Measurements from ENCODE around the gene AZIN2. TPM values are rescaled to one million over a fixed set of nuclear protein-coding genes. Genes with fewer than 3 reads are reported as not detected.

Gene AZIN2
- total RNA-seq, result 2.7 and 3.6 TPM in 2 replicates

DNA sequence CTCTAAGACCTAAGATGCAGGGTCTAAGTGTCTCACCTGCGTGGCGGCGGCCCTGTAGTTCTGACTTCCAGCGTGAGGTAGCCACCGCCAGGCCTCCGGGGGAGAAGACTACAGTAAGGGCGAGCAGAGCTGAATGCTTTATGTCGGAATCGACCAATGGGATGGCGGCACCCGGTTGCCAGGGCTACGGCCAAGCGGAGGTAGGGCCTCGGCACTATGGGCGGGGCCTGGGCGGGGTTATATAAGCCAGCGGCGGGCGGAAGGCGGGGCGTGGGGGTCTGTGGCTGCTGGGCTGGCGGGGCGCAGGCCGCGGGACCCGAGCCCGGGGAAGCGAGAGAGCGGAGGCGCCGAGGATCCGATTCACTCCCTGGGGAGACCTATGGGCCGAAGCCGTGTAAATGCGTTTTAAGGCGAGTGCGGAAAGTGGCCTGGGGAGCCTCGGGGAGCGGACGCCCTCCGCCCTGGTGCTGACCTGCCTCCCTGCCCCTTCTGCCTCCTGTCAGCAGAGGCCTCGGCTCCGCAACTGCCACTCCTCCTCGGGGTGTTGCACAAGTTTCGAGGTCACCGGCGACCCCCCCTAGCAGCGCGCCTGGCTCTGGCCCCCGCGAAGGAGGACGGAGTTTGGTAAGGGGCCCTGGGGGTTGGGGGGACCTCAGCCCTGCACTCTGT lies at the start of gene AZIN2:
AZIN2 (plus strand) TSS at position 269 of the 669 bp plus-strand sequence. CDS start 1,097 bp downstream, outside the sequence.

DNA sequence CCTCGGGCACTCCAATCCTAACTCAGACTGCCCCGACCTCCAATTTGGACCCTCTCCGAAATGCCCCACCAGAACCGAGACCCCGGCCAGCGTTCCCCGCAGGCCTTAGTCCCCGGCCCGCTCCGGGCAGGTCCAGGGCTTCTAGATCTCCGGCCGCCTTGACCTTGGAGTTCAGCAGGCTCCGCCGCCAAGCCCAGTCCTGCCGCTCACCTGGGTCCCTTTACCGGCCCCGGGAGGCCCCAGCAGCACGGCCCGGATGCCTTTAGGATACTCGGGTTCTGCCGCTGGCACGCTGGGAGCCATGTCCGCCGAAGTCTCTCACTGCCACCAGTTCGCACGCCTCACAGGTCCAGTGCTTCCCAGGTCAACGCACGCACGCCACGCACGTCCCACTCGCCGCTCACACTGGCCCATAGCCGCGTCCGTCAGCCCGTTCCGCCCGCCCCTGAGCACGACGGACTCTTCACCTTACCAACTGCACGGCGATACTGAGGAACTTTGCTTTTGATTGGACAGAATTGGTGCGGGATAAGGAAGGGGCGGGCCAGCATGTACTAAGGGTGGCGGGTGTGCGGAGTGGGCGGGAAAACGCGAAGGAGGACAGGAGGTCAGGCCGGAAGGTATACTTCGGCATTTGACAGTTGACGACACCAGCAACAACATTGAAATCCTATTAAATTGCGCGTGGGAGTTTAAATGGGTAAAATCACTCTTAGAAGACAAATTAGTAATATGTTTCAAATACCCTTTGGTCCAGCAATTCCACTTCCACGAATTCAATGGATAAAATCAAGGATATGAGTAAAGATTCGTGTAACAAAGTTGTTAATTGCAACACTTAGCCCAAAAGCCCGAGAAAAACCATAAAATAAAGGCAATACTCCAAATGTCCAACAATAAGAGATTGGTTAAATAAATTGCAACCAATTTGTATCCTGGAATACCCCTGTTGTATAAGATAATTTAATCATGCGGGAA lies 44.1 kb upstream of the AZIN2 start, which contains the start of gene AK2:
AK2 (minus strand) TSS at position 358 of the 978 bp plus-strand sequence; CDS start at position 303, 55 bp downstream.

Other genes starting within 250 kb of the AZIN2 start
- under 0.01 TPM in 1 of 2 replicates, not detected in the other for gene FNDC5, start 210.2 kb upstream of the AZIN2 start, total RNA-seq
- not detected in 2 replicates for gene HPCA, start 194.7 kb upstream of the AZIN2 start, total RNA-seq
- 68.4 and 106 TPM in 2 replicates for gene TMEM54, start 179.8 kb upstream of the AZIN2 start, total RNA-seq
- 40.3 and 46.7 TPM in 2 replicates for gene RNF19B, start 116.3 kb upstream of the AZIN2 start, total RNA-seq
- 74.8 and 103 TPM in 2 replicates for gene AK2, start 44.3 kb upstream of the AZIN2 start, total RNA-seq
- 1.4 and 3.6 TPM in 2 replicates for gene TRIM62, start 100.9 kb downstream of the AZIN2 start, total RNA-seq
- 0.68 and 4.9 TPM in 2 replicates for gene ZNF362, start 175.3 kb downstream of the AZIN2 start, total RNA-seq
- not detected in 2 replicates for gene A3GALT2, start 239.9 kb downstream of the AZIN2 start, total RNA-seq

All from nasal cavity respiratory epithelium epithelial cell of viscerocranial mucosa (primary cell).